Measurements from ENCODE around the gene ROBO1.

GRCh38 chr3:78978037-78978436 lies 789.8 kb downstream of the ROBO1 start:
- TF ChIP-seq, protein P1, sequence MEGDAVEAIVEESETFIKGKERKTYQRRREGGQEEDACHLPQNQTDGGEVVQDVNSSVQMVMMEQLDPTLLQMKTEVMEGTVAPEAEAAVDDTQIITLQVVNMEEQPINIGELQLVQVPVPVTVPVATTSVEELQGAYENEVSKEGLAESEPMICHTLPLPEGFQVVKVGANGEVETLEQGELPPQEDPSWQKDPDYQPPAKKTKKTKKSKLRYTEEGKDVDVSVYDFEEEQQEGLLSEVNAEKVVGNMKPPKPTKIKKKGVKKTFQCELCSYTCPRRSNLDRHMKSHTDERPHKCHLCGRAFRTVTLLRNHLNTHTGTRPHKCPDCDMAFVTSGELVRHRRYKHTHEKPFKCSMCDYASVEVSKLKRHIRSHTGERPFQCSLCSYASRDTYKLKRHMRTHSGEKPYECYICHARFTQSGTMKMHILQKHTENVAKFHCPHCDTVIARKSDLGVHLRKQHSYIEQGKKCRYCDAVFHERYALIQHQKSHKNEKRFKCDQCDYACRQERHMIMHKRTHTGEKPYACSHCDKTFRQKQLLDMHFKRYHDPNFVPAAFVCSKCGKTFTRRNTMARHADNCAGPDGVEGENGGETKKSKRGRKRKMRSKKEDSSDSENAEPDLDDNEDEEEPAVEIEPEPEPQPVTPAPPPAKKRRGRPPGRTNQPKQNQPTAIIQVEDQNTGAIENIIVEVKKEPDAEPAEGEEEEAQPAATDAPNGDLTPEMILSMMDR (conservative IDR thresholded peaks at IDR 0.05): peak; percentile 60
- TF ChIP-seq ZFX (IDR thresholded peaks at IDR 0.05): no peak
